H1 (cell line): Measurements from ENCODE around the gene HOMER1. TPM values are rescaled to one million over a fixed set of nuclear protein-coding genes. Genes with fewer than 3 reads are reported as not detected.

Experiments used
- BCL11A ChIP-seq, 2 experiments: IDR thresholded peaks; one replicate each; pipeline ENCODE4 v1.6.1; 2011; ENCODE audit warnings: low read depth in 2 of 2, low read length in 2 of 2, mild to moderate bottlenecking in 2 of 2
- CTBP2 ChIP-seq: IDR thresholded peaks from 2 replicates; pipeline ENCODE4 v1.7.0; 2011; ENCODE audit warnings: borderline replicate concordance, mild to moderate bottlenecking, moderate library complexity, mixed read lengths, low read length; ENCODE audit not compliant: insufficient read depth, insufficient read length
- EZH2 ChIP-seq: fragments of 200-600 bp; sonication (generic); IDR thresholded peaks from 2 replicates; pipeline ENCODE4 v1.7.1; 2012; ENCODE audit warnings: low read depth, mild to moderate bottlenecking, moderate library complexity, low read length, inconsistent platforms; ENCODE audit not compliant: severe bottlenecking
- KDM1A ChIP-seq: fragments of 200-600, 300-600 bp; sonication (generic); IDR thresholded peaks from 2 replicates; pipeline ENCODE4 v1.7.1; 2016; ENCODE audit warnings: mild to moderate bottlenecking, low read length, borderline replicate concordance
- PHF8 ChIP-seq: fragments of 200-600 bp; sonication (generic); conservative IDR thresholded peaks from 2 replicates; pipeline ENCODE4 v1.7.1; 2012; ENCODE audit warnings: low read depth, mild to moderate bottlenecking, inconsistent platforms, low read length, moderate library complexity
- SIRT6 ChIP-seq: IDR thresholded peaks from one replicate; pipeline ENCODE4 v1.7.1; 2012; ENCODE audit warnings: low read length, inconsistent platforms
- polyA plus RNA-seq, 7 experiments: library from polyadenylated mRNA; depleted of rRNA in 3 of 7; stranded (reverse) in 5 of 7; unstranded in 2 of 7; fragments of >200 nt in 5 of 7; fragments of 200-250 nt in 2 of 7; gene quantifications; 1 replicate in 5 of 7; 2 replicates in 1 of 7; 4 replicates in 1 of 7; pipeline versions ENCODE4 v1.2.1 to v1.2.3, GENCODE V29; 2011 to 2013; ENCODE audit warnings: missing spikeins in 2 of 7, mixed read lengths in 2 of 7
- total RNA-seq: library from RNA; stranded (reverse); fragmentation: NEBNext Ultra II Directional; extraction: Animal tissue kit (Norgen Biotek cat#: 25700); gene quantifications from 2 replicates; pipeline ENCODE4 v1.2.1, GENCODE V29; 2021

HOMER1 gene
- total and polyA plus RNA-seq, 2 of the 8 experiments (the other 6 are each of a cell fraction or from before 2014, with no cell fraction given), result 6.4 to 57.9 TPM

DNA sequence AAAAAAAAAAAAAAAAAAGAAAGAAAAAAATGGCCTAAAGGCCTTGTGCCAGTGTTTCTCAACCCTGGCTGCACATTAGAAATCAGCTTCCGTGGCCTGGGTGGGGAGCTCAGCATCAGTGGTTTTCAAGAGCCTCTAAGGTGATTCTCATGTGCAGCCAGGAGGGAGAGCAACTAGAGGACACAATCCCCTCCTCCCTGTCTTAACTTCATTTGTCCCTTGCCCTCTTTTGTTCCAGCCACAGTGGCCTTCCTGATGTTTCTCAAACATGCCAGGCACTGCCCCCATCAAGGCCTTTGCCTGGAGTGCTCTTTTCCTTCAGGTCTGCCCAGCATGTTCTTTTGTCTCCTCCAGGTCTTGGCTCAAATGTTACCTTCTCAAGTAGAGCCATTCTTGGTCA is 42.4 kb downstream of the HOMER1 start (continued):
- TF ChIP-seq KDM1A (no peak), SIRT6 (no peak), EZH2 (no peak), CTBP2 (no peak), PHF8 (no peak), BCL11A (IDR thresholded peaks at IDR 0.05; ENCODE audit: low read depth in 2 of 2, low read length in 2 of 2) (no peak)
